Astrocyte (in vitro differentiated cells and primary cell): Measurements from ENCODE around the gene LDLRAD4. TPM values are rescaled to one million over a fixed set of nuclear protein-coding genes. Genes with fewer than 3 reads are reported as not detected.

Experiments
- DNase-seq: peaks from one replicate; pipeline ENCODE4 v3.0.0-alpha.2; 2010; ENCODE audit warnings: low read depth
- FAIRE-seq: peaks from 2 replicates; lab custom pipeline; 2011; peaks lifted over from hg19 to GRCh38; lab: Jason Lieb, UNC
- H2AFZ ChIP-seq: 2 replicates; pipeline ENCODE4 v1.6.0; 2012; ENCODE audit warnings: low read depth, low read length, inconsistent platforms
- H3K27ac ChIP-seq: 2 replicates; pipeline ENCODE4 v1.5.1; 2011; ENCODE audit warnings: low read depth, low read length, inconsistent platforms
- H3K27me3 ChIP-seq: 2 replicates; pipeline ENCODE4 v1.6.0; 2011; ENCODE audit warnings: low read length, inconsistent platforms; ENCODE audit not compliant: insufficient read depth
- H3K36me3 ChIP-seq: 2 replicates; pipeline ENCODE4 v1.5.1; 2011; ENCODE audit warnings: low read length, inconsistent platforms; ENCODE audit not compliant: insufficient read depth
- H3K4me1 ChIP-seq: 2 replicates; pipeline ENCODE4 v1.5.1; 2011; ENCODE audit warnings: low read length, inconsistent platforms; ENCODE audit not compliant: insufficient read depth
- H3K4me2 ChIP-seq: 2 replicates; pipeline ENCODE4 v1.6.0; 2012; ENCODE audit warnings: low read length, inconsistent platforms
- H3K4me3 ChIP-seq: 2 replicates; pipeline ENCODE4 v1.5.1; 2011; ENCODE audit warnings: low read depth, mild to moderate bottlenecking, low read length, inconsistent platforms; ENCODE audit not compliant: insufficient read depth
- H3K79me2 ChIP-seq: 2 replicates; pipeline ENCODE4 v1.6.0; 2012; ENCODE audit warnings: mild to moderate bottlenecking, low read length, inconsistent platforms; ENCODE audit not compliant: insufficient read depth
- H3K9ac ChIP-seq: 2 replicates; pipeline ENCODE4 v1.6.0; 2012; ENCODE audit warnings: mild to moderate bottlenecking, low read length, inconsistent platforms
- H3K9me3 ChIP-seq: 2 replicates; pipeline ENCODE4 v1.5.1; 2012; ENCODE audit warnings: low read depth, mild to moderate bottlenecking, low read length, inconsistent platforms; ENCODE audit not compliant: insufficient read depth
- H4K20me1 ChIP-seq: 2 replicates; pipeline ENCODE4 v1.6.0; 2012; ENCODE audit warnings: low read length, inconsistent platforms; ENCODE audit not compliant: insufficient read depth
- H3K27ac Mint-ChIP-seq: one replicate; pipeline ENCODE4 v1.8.0; 2021; ENCODE audit warnings: mild to moderate bottlenecking, mixed read lengths; ENCODE audit not compliant: unreplicated experiment
- H3K27me3 Mint-ChIP-seq: one replicate; pipeline ENCODE4 v1.8.0; 2021; ENCODE audit warnings: low read depth, mixed read lengths; ENCODE audit not compliant: unreplicated experiment
- H3K36me3 Mint-ChIP-seq: one replicate; pipeline ENCODE4 v1.8.0; 2021; ENCODE audit warnings: low read depth, mixed read lengths; ENCODE audit not compliant: unreplicated experiment
- H3K4me1 Mint-ChIP-seq: one replicate; pipeline ENCODE4 v1.8.0; 2021; ENCODE audit warnings: low read depth, mixed read lengths; ENCODE audit not compliant: unreplicated experiment
- H3K4me3 Mint-ChIP-seq: one replicate; pipeline ENCODE4 v1.8.0; 2021; ENCODE audit warnings: mild to moderate bottlenecking, moderate library complexity, mixed read lengths; ENCODE audit not compliant: unreplicated experiment
- H3K9me3 Mint-ChIP-seq: one replicate; pipeline ENCODE4 v1.8.0; 2021; ENCODE audit warnings: mild to moderate bottlenecking, mixed read lengths; ENCODE audit not compliant: unreplicated experiment
- CTCF ChIP-seq: IDR thresholded peaks from 2 replicates; pipeline ENCODE4 v1.5.1; 2011; ENCODE audit warnings: low read depth, mild to moderate bottlenecking, inconsistent platforms, low read length, moderate library complexity; ENCODE audit not compliant: insufficient read depth
- EZH2 ChIP-seq: IDR thresholded peaks from 2 replicates; pipeline ENCODE4 v1.6.1; 2012; ENCODE audit warnings: mild to moderate bottlenecking, low read length, inconsistent platforms; ENCODE audit not compliant: insufficient read depth
- total RNA-seq: library from RNA; stranded (reverse); gene quantifications from 2 replicates; pipeline ENCODE4 v1.2.1, GENCODE V29; 2021

Gene LDLRAD4
- total RNA-seq, 1 donor from 2014 or later = 26.0 TPM

- FAIRE-seq (no peak), DNase-seq (no peak)
- Mint-ChIP-seq H3K9me3 (no peaks in the 10 kb centered on the region), H3K36me3 (peaks cover 14% of the 10 kb centered on the region), H3K27me3 (peaks cover 7% of the 10 kb centered on the region), H3K4me1 (peaks cover 4% of the 10 kb centered on the region), H3K27ac (no peak overlapping the region), H3K4me3 (no peak overlapping the region)
- no peak for TF ChIP-seq CTCF
- TF ChIP-seq EZH2 = no peak
- Histone ChIP-seq H4K20me1 (no peaks in the 10 kb centered on the region), H3K4me2 (no peak overlapping the region), H3K9me3 (no peaks in the 10 kb centered on the region), H3K27ac (no peak overlapping the region), H3K27me3 (no peaks in the 10 kb centered on the region), H2AFZ (no peak overlapping the region), H3K36me3 (no peaks in the 10 kb centered on the region), H3K9ac (no peak overlapping the region), H3K4me3 (no peak overlapping the region), H3K79me2 (no peaks in the 10 kb centered on the region), H3K4me1 (no peaks in the 10 kb centered on the region)
These were observed 323.3 kb downstream of the LDLRAD4 start for GRCh38 chr18:13541621-13542519.

DNA sequence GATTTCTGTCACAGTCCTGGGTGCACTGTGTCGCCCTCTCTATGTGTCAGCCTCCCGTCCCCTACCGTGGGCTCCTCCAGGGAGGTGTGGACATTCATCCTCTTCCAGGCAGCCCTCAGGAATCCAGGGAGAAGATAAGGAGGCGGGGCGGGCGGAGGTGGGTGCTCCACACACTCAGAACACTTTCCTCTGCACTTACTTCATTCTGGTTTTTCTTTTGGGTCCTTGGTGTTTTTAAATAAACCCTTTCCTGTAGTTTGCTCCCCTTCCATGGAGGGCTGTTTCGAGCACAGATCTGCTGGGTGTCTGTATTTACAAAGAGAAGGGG is 323.9 kb downstream of the LDLRAD4 start:
- FAIRE-seq = no peak
- H3K4me2 ChIP-seq = no peak overlapping the region
- H3K9ac ChIP-seq = no peak overlapping the region
- H2AFZ ChIP-seq = no peak overlapping the region
- no peak for TF ChIP-seq CTCF
- no peak for TF ChIP-seq EZH2
- Mint-ChIP-seq H3K9me3 (no peaks in the 10 kb centered on the region), H3K4me1 (peaks cover 4% of the 10 kb centered on the region), H3K36me3 (peaks cover 14% of the 10 kb centered on the region), H3K27ac (no peak overlapping the region), H3K4me3 (no peak overlapping the region), H3K27me3 (peaks cover 7% of the 10 kb centered on the region)
- H3K27me3 ChIP-seq = peaks cover 2% of the 10 kb centered on the region
- no peak for DNase-seq
- no peak overlapping the region for H3K27ac ChIP-seq
- no peaks in the 10 kb centered on the region for H3K36me3 ChIP-seq
- no peaks in the 10 kb centered on the region for H3K4me1 ChIP-seq
- H4K20me1 ChIP-seq = no peaks in the 10 kb centered on the region
- no peaks in the 10 kb centered on the region for H3K79me2 ChIP-seq
- no peaks in the 10 kb centered on the region for H3K9me3 ChIP-seq
- H3K4me3 ChIP-seq = no peak overlapping the region

DNA sequence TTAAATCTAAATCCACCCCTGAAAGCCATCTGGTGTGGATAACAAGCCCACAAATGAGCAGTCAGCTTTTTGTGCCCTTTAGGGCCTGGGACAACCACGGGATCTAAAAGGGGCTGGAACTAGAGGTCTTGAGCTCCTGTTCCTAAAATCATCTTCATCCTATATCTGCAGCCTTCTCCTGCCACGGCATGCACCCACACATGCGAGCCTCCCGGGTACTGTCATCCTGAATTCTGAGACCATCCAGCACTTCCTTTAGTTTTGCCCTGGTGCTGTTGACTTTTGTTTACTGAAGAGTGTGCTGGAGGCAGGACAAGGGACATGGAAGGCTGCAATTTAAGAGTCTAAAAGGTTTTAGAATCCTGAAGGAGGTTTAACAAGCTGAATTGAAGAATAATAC is 324.6 kb downstream of the LDLRAD4 start:
- TF ChIP-seq CTCF (no peak), EZH2 (no peak)
- Mint-ChIP-seq H3K27me3 (peaks cover 7% of the 10 kb centered on the region), H3K27ac (no peak overlapping the region), H3K36me3 (peaks cover 17% of the 10 kb centered on the region), H3K4me1 (peaks cover 4% of the 10 kb centered on the region), H3K9me3 (no peaks in the 10 kb centered on the region), H3K4me3 (no peak overlapping the region)
- Histone ChIP-seq H3K4me1 (no peaks in the 10 kb centered on the region), H3K4me2 (no peak overlapping the region), H3K4me3 (no peak overlapping the region), H3K9me3 (peaks cover 5% of the 10 kb centered on the region), H3K27me3 (peaks cover 2% of the 10 kb centered on the region), H3K27ac (no peak overlapping the region), H3K9ac (no peak overlapping the region), H2AFZ (no peak overlapping the region), H3K36me3 (no peaks in the 10 kb centered on the region), H4K20me1 (no peaks in the 10 kb centered on the region), H3K79me2 (no peaks in the 10 kb centered on the region)
- DNase-seq (no peak), FAIRE-seq (no peak)
